ENCODE results near the gene C19orf25.
A peak's percentile ranks its signal among the peaks of the same experiment; 100 is the strongest.

C19orf25 gene

DNA sequence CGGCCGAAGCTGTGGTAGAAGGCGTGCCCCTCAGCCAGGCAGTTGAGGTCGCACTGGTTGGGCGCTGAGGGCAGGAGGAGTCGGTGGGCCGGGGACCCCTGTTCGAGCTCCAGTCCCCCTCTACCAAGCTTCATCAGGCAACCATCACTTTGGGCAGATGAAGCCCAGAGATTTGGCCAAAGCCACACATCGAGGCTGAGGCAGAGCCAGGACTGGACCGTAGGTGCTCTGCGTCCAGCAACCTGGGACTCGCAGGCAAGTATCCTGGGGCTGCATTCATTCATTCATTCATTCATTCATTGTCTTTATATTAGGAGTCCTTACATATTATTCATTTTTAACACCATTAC lies 29.5 kb upstream of the C19orf25 start (continued):
- TF ChIP-seq, protein P1, sequence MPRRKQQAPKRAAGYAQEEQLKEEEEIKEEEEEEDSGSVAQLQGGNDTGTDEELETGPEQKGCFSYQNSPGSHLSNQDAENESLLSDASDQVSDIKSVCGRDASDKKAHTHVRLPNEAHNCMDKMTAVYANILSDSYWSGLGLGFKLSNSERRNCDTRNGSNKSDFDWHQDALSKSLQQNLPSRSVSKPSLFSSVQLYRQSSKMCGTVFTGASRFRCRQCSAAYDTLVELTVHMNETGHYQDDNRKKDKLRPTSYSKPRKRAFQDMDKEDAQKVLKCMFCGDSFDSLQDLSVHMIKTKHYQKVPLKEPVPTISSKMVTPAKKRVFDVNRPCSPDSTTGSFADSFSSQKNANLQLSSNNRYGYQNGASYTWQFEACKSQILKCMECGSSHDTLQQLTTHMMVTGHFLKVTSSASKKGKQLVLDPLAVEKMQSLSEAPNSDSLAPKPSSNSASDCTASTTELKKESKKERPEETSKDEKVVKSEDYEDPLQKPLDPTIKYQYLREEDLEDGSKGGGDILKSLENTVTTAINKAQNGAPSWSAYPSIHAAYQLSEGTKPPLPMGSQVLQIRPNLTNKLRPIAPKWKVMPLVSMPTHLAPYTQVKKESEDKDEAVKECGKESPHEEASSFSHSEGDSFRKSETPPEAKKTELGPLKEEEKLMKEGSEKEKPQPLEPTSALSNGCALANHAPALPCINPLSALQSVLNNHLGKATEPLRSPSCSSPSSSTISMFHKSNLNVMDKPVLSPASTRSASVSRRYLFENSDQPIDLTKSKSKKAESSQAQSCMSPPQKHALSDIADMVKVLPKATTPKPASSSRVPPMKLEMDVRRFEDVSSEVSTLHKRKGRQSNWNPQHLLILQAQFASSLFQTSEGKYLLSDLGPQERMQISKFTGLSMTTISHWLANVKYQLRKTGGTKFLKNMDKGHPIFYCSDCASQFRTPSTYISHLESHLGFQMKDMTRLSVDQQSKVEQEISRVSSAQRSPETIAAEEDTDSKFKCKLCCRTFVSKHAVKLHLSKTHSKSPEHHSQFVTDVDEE (CRISPR knock-in tag; IDR thresholded peaks at IDR 0.05) = no peak
- TF ChIP-seq POU6F1 (CRISPR knock-in tag; IDR thresholded peaks at IDR 0.05; ENCODE audit: borderline replicate concordance, low read depth) (no peak), ZC3H10 (CRISPR knock-in tag; IDR thresholded peaks at IDR 0.05) (no peak), TCF4 (CRISPR knock-in tag; IDR thresholded peaks at IDR 0.05; ENCODE audit: borderline replicate concordance) (no peak), BACH2 (CRISPR knock-in tag; IDR thresholded peaks at IDR 0.05; ENCODE audit: borderline replicate concordance) (no peak), GLIS3 (CRISPR knock-in tag; IDR thresholded peaks at IDR 0.05) (no peak)

DNA sequence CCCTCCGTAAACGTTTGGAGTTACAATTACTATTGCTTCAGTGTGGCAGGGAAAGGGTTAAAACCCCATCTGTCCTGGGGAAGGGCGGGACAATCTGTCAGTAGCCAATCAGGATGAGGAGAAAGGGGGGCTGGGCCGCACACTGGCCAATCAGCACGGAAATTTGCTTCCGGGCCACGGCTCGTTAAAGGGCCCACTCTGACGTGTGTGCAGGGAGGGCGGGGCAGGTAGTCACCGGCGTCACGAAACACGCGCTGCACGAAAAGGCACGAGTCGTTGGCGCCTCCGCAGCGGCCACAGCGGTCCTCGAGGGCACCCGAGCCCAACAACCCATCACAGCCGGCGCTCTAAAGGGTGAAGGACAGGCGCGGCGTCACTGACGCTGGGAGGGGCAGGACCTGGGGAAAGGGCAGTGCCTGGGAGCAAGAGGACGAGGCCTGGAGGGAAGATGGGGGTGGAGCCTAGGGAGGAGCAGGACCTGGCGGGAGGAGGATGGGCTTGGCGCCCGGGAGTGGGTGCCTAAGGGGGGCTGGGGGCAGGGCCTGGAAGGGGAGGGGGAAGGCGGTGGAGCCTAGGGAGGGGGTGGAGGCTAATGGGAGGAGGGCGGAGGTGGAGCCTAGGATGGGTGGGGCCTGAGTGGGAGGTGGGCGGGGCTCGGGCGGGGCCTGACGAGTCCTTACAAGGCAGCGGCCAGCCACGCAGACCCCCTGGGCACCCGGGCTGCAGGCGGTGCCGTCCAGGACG lies 28.9 kb upstream of the C19orf25 start:
- TF ChIP-seq BACH2 (CRISPR knock-in tag; IDR thresholded peaks at IDR 0.05; ENCODE audit: borderline replicate concordance) (no peak), ZNF8 (CRISPR knock-in tag; IDR thresholded peaks at IDR 0.05) (no peak), GLIS3 (CRISPR knock-in tag; IDR thresholded peaks at IDR 0.05) (no peak), ZC3H10 (CRISPR knock-in tag; IDR thresholded peaks at IDR 0.05) (no peak), RARB (CRISPR knock-in tag; IDR thresholded peaks at IDR 0.05) (no peak), ZNF565 (CRISPR knock-in tag; conservative IDR thresholded peaks at IDR 0.05; ENCODE audit: low read depth) (no peak), OSR1 (CRISPR knock-in tag; IDR thresholded peaks at IDR 0.05) (no peak), ARNTL (CRISPR knock-in tag; IDR thresholded peaks at IDR 0.05; ENCODE audit: borderline replicate concordance, low read depth) (no peak)
- TF ChIP-seq, protein P2, sequence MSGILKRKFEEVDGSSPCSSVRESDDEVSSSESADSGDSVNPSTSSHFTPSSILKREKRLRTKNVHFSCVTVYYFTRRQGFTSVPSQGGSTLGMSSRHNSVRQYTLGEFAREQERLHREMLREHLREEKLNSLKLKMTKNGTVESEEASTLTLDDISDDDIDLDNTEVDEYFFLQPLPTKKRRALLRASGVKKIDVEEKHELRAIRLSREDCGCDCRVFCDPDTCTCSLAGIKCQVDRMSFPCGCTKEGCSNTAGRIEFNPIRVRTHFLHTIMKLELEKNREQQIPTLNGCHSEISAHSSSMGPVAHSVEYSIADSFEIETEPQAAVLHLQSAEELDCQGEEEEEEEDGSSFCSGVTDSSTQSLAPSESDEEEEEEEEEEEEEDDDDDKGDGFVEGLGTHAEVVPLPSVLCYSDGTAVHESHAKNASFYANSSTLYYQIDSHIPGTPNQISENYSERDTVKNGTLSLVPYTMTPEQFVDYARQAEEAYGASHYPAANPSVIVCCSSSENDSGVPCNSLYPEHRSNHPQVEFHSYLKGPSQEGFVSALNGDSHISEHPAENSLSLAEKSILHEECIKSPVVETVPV (CRISPR knock-in tag; IDR thresholded peaks at IDR 0.05) = no peak
- ATAC-seq = peak; percentile 86

DNA sequence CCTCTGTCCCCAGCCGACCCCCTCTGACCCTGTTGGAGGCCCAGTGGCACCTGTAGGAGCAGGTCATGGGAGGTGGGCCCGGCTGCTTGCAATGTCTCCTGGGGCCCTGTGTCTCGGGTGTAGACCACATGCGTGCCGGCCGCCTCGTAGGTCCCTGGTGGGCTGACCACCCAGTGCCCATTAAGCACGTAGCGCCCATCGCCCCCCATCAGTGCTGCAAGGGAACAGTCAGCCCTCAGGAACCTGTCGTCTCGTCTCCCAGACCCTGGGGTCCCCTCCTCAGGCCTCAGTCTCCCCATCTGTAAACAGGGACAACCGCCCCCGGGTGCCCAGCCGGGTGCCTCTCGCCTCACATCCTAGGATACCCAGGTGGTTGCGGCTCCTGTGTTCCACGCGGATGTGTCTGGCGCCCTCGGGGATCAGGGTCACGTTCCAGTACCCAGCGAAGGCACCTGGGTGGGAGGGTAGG lies 28.2 kb upstream of the C19orf25 start:
- TF ChIP-seq POU6F1 (CRISPR knock-in tag; IDR thresholded peaks at IDR 0.05; ENCODE audit: borderline replicate concordance, low read depth) (no peak), ZFP30 (CRISPR knock-in tag; IDR thresholded peaks at IDR 0.05) (no peak), ZC3H10 (CRISPR knock-in tag; IDR thresholded peaks at IDR 0.05) (no peak), ZNF565 (CRISPR knock-in tag; conservative IDR thresholded peaks at IDR 0.05; ENCODE audit: low read depth) (no peak)
- ATAC-seq = no peak

GRCh38 chr19:1505991-1506881 lies 27.2 kb upstream of the C19orf25 start:
- ATAC-seq = no peak
- TF ChIP-seq ZFP30 (CRISPR knock-in tag; IDR thresholded peaks at IDR 0.05) = no peak
- no peak for TF ChIP-seq ZFP3 (CRISPR knock-in tag; IDR thresholded peaks at IDR 0.05)
- TF ChIP-seq OSR1 (CRISPR knock-in tag; IDR thresholded peaks at IDR 0.05) = no peak
- no peak for TF ChIP-seq GLIS3 (CRISPR knock-in tag; IDR thresholded peaks at IDR 0.05)
- TF ChIP-seq ESRRG (CRISPR knock-in tag; IDR thresholded peaks at IDR 0.05) = no peak
- no peak for TF ChIP-seq RARB (CRISPR knock-in tag; IDR thresholded peaks at IDR 0.05)
- no peak for TF ChIP-seq ARNTL (CRISPR knock-in tag; IDR thresholded peaks at IDR 0.05; ENCODE audit: borderline replicate concordance, low read depth)
- TF ChIP-seq ZNF565 (CRISPR knock-in tag; conservative IDR thresholded peaks at IDR 0.05; ENCODE audit: low read depth) = no peak
- TF ChIP-seq PATZ1 (CRISPR knock-in tag; IDR thresholded peaks at IDR 0.05; ENCODE audit: borderline replicate concordance) = no peak
- TF ChIP-seq ZNF8 (CRISPR knock-in tag; IDR thresholded peaks at IDR 0.05) = no peak

Data from SK-N-SH treated with all-trans-retinoic acid at 6 μM for 48 hours (cell line).